K562 (cell line): ENCODE data around the gene ANO2. TPM values are rescaled to one million over a fixed set of nuclear protein-coding genes. Genes with fewer than 3 reads are reported as not detected.

Source experiments
- ATAC-seq: fragments of 200-7000 bp; cut with Tn5 transposase; 3 replicates; pipeline ENCODE4 v1.9.1; 2020; ENCODE audit warnings: moderate library complexity
- BruUV-seq: library from RNA; stranded (reverse); fragments of 400-500 nt; replicated peaks from 2 replicates; lab custom pipeline; 2021; lab: Mats Ljungman, UMichigan
- CTCF ChIA-PET: fragments of 300-600 bp; formaldehyde crosslinking; extraction: SDS; loops from one replicate; lab custom pipeline; 2021; ENCODE audit warnings: low intra/inter-chr PET ratio; lab: Yijun Ruan, JAX
- POLR2A ChIA-PET: fragments of 300-600, 350-650 bp; sonication (Branson Sonifier 250); formaldehyde crosslinking; extraction: SDS; loops from one replicate; lab custom pipeline; 2021; ENCODE audit warnings: antibody characterized with exemption, inconsistent platforms; lab: Yijun Ruan, JAX
- DNase-seq, 4 experiments: peaks; one replicate each; pipeline versions ENCODE4 v3.0.0 to v3.0.0-alpha.2; 2011 to 2018; ENCODE audit warnings: low spot score in 3 of 4, mixed read lengths in 3 of 4; ENCODE audit errors: extremely low read depth in 1 of 4
- FAIRE-seq: peaks from 2 replicates; lab custom pipeline; 2011; peaks lifted over from hg19 to GRCh38; lab: Jason Lieb, UNC
- H2AFZ ChIP-seq: 2 replicates; pipeline ENCODE4 v1.6.0; 2011; ENCODE audit warnings: low read depth, low read length, control low read depth, inconsistent platforms
- H3K27ac ChIP-seq: fragments of 200-600 bp; 3 replicates; pipeline ENCODE4 v1.8.0; 2011; ENCODE audit warnings: low read depth, mild to moderate bottlenecking, control low read depth, inconsistent platforms, low read length, moderate library complexity, mixed read lengths; ENCODE audit errors: extremely low read depth
- H3K27me3 ChIP-seq, 2 experiments: fragments of 300-600 bp in 1 of 2; 2 replicates in 1 of 2; 3 replicates in 1 of 2; pipeline versions ENCODE4 v1.6.0 to v1.8.0; 2011; ENCODE audit warnings: inconsistent platforms in 2 of 2, low read length in 2 of 2, mild to moderate bottlenecking in 1 of 2, mixed read lengths in 1 of 2, moderate library complexity in 1 of 2; ENCODE audit not compliant: control insufficient read depth in 2 of 2, insufficient read depth in 2 of 2
- H3K36me3 ChIP-seq: fragments of 300-600 bp; 3 replicates; pipeline ENCODE4 v1.8.0; 2011; ENCODE audit warnings: mild to moderate bottlenecking, low read length, inconsistent platforms; ENCODE audit not compliant: control insufficient read depth, insufficient read depth
- H3K4me1 ChIP-seq, 2 experiments: fragments of 200-600 bp in 1 of 2; replicated peaks in 1 of 2; 2 replicates in 1 of 2; 3 replicates in 1 of 2; pipeline versions ENCODE4 v1.5.1 to v1.8.0; 2011; ENCODE audit warnings: inconsistent platforms in 2 of 2, low read length in 2 of 2, mild to moderate bottlenecking in 1 of 2, mixed read lengths in 1 of 2, moderate library complexity in 1 of 2; ENCODE audit not compliant: control insufficient read depth in 2 of 2, insufficient read depth in 2 of 2
- H3K4me2 ChIP-seq: 2 replicates; pipeline ENCODE4 v1.6.1; 2011; ENCODE audit warnings: low read length, control low read depth, inconsistent platforms, mixed read lengths; ENCODE audit not compliant: insufficient read depth
- H3K4me3 ChIP-seq: fragments of 200-600 bp; sonication (generic), shearing (Covaris generic); 2 replicates; pipeline ENCODE4 v1.5.1; 2016; ENCODE audit warnings: control low read depth, inconsistent platforms
- H3K79me2 ChIP-seq: fragments of 200-600 bp; 3 replicates; pipeline ENCODE4 v1.8.0; 2011; ENCODE audit warnings: low read length, inconsistent platforms; ENCODE audit not compliant: control insufficient read depth, insufficient read depth
- H3K9ac ChIP-seq, 2 experiments: 2 replicates each; pipeline versions ENCODE4 v1.6.0 to v1.6.1; 2011; ENCODE audit warnings: low read depth in 2 of 2, low read length in 2 of 2, control low read depth in 1 of 2, inconsistent platforms in 1 of 2, mild to moderate bottlenecking in 1 of 2, mixed read lengths in 1 of 2; ENCODE audit not compliant: insufficient read depth in 1 of 2
- H3K9me1 ChIP-seq: one replicate; pipeline ENCODE4 v1.6.0; 2011; ENCODE audit warnings: inconsistent platforms, mild to moderate bottlenecking, low read length, moderate library complexity; ENCODE audit not compliant: control insufficient read depth, insufficient read depth
- H3K9me3 ChIP-seq: replicated peaks from 2 replicates; pipeline ENCODE4 v1.5.1; 2011; ENCODE audit warnings: low read depth, low read length, inconsistent platforms; ENCODE audit not compliant: control insufficient read depth, insufficient read depth
- H4K20me1 ChIP-seq: replicated peaks from 2 replicates; pipeline ENCODE4 v1.6.1; 2011; ENCODE audit warnings: low read length, inconsistent platforms, mixed read lengths; ENCODE audit not compliant: control insufficient read depth, insufficient read depth
- BACH1 ChIP-seq: fragments of 200-800 bp; sonication (Bioruptor generic); IDR thresholded peaks from 2 replicates; pipeline ENCODE4 v1.6.1; 2016; ENCODE audit warnings: missing genetic modification characterization, missing compliant biosample characterization
- CCAR2 ChIP-seq: fragments of 200-400 bp; formaldehyde crosslinking; IDR thresholded peaks from 2 replicates; pipeline ENCODE4 v1.6.1; 2017; ENCODE audit warnings: mild to moderate bottlenecking, low read depth, low read length
- E2F6 ChIP-seq, 2 experiments: IDR thresholded peaks; 2 replicates each; pipeline ENCODE4 v1.6.1; 2011; ENCODE audit warnings: borderline replicate concordance in 1 of 2, control low read depth in 1 of 2, low read depth in 1 of 2, low read length in 1 of 2, mild to moderate bottlenecking in 1 of 2, mixed read lengths in 1 of 2, moderate library complexity in 1 of 2; ENCODE audit not compliant: insufficient read depth in 1 of 2, insufficient read length in 1 of 2, poor library complexity in 1 of 2, severe bottlenecking in 1 of 2; ENCODE audit errors: extremely low read depth in 1 of 2
- ESRRA ChIP-seq: fragments of 450-650 bp; IDR thresholded peaks from 2 replicates; pipeline ENCODE4 v1.6.1; 2014; ENCODE audit warnings: low read depth, mild to moderate bottlenecking, moderate library complexity, borderline replicate concordance
- JUND ChIP-seq, 2 experiments: IDR thresholded peaks; 2 replicates in 1 of 2; 3 replicates in 1 of 2; pipeline ENCODE4 v1.6.1; 2011; ENCODE audit warnings: borderline replicate concordance in 2 of 2, low read depth in 2 of 2, low read length in 2 of 2, improper control_type of control experiment in 1 of 2, missing biosample characterization in 1 of 2, missing genetic modification characterization in 1 of 2, missing genetic modification reagents in 1 of 2
- MCM2 ChIP-seq: fragments of 450-650 bp; IDR thresholded peaks from 2 replicates; pipeline ENCODE4 v1.6.1; 2017; ENCODE audit warnings: low read depth, mild to moderate bottlenecking
- MTF1 ChIP-seq: fragments of 250-450 bp; sonication (Bioruptor Pico); IDR thresholded peaks from 2 replicates; pipeline ENCODE4 v1.9.0; 2021; ENCODE audit warnings: moderate library complexity, mild to moderate bottlenecking, inconsistent platforms, borderline replicate concordance
- MXI1 ChIP-seq: IDR thresholded peaks from 2 replicates; pipeline ENCODE4 v1.6.1; 2011; ENCODE audit warnings: low read depth, mild to moderate bottlenecking, improper control_type of control experiment, low read length
- PCBP2 ChIP-seq: fragments of 200-400 bp; formaldehyde crosslinking; IDR thresholded peaks from 2 replicates; pipeline ENCODE4 v1.6.1; 2018; ENCODE audit warnings: low read length, low read depth, mild to moderate bottlenecking, moderate library complexity; ENCODE audit not compliant: poor library complexity, severe bottlenecking
- TEAD1 ChIP-seq, 2 experiments: fragments of 450-650 bp in 1 of 2; sonication (generic) in 1 of 2; formaldehyde crosslinking; IDR thresholded peaks; 2 replicates each; pipeline versions ENCODE4 v1.4.0 to v1.8.0; 2020 to 2022; ENCODE audit warnings: mild to moderate bottlenecking in 2 of 2, missing genetic modification reagents in 1 of 2
- TSC22D4 ChIP-seq: fragments of 450-650 bp; IDR thresholded peaks from 2 replicates; pipeline ENCODE4 v1.6.1; 2016; ENCODE audit warnings: missing genetic modification characterization, missing biosample characterization, control low read depth
- ZBTB49 ChIP-seq: sonication (generic); formaldehyde crosslinking; IDR thresholded peaks from 2 replicates; pipeline ENCODE4 v1.8.0; 2022; ENCODE audit warnings: missing genetic modification reagents, mild to moderate bottlenecking, borderline replicate concordance
- ZNF764 ChIP-seq: fragments of 250-450 bp; sonication (Bioruptor Pico); IDR thresholded peaks from 2 replicates; pipeline ENCODE4 v1.4.0; 2020; ENCODE audit warnings: low read depth, mild to moderate bottlenecking, moderate library complexity
- WGBS: fragments of 100-300 bp; shearing (Covaris generic); methylation state at CpG from one replicate; pipeline ENCODE4 v1.1.6; 2016; ENCODE audit warnings: low coverage, mixed read lengths; ENCODE audit not compliant: insufficient coverage; ENCODE audit errors: missing lambda C conversion rate; 5-methylcytosine and 5-hydroxymethylcytosine counted together
- in situ Hi-C: fragments of 300-500 bp; cut with MboI; formaldehyde crosslinking; loops from 4 replicates; pipeline ENCODE4 v1.15.0; 2018; ENCODE audit warnings: inconsistent platforms, mixed read lengths
- intact Hi-C: fragments of 100-400 bp; cut with micrococcal nuclease; formaldehyde crosslinking; loops from 2 replicates; pipeline ENCODE4 v1.14.2; 2022
- polyA plus RNA-seq, 8 experiments: library from polyadenylated mRNA; depleted of rRNA in 4 of 8; stranded (reverse) in 5 of 8; unstranded in 3 of 8; fragments of >200 nt; fragmentation: Nextera tagmentation in 2 of 8; fragmentation: Illumina TruSeq in 1 of 8; extraction: Ambion mirVana in 2 of 8; extraction: Trizol in 1 of 8; gene quantifications; 2 replicates each; pipeline versions ENCODE4 v1.2.1 to v1.2.3, GENCODE V29; 2011 to 2014; ENCODE audit warnings: inconsistent platforms in 1 of 8, missing spikeins in 1 of 8
- total RNA-seq, 7 experiments: library from RNA; depleted of rRNA in 6 of 7; stranded (reverse); fragments of >200 nt in 6 of 7; fragmentation: Illumina TruSeq in 2 of 7; extraction: Trizol in 2 of 7; gene quantifications; 2 replicates each; pipeline versions ENCODE4 v1.2.1 to v1.2.3, GENCODE V29; 2011 to 2021; ENCODE audit warnings: low replicate concordance in 1 of 7
- TF ChIP-seq, protein P1 (sequence below): sonication (generic); formaldehyde crosslinking; IDR thresholded peaks from 2 replicates; pipeline ENCODE4 v1.8.0; 2022; ENCODE audit warnings: mild to moderate bottlenecking, low read depth, missing genetic modification reagents
- TF ChIP-seq, protein P2 (sequence below): fragments of 450-650 bp; IDR thresholded peaks from 2 replicates; pipeline ENCODE4 v1.6.1; 2018; ENCODE audit warnings: mild to moderate bottlenecking, low read depth; ENCODE audit not compliant: partially characterized antibody

The ANO2 gene
- total and polyA plus RNA-seq, 9 of the 15 experiments (the other 6 are each of a cell fraction or from before 2014, with no cell fraction given) = 0.64 TPM; not detected in 8

DNA sequence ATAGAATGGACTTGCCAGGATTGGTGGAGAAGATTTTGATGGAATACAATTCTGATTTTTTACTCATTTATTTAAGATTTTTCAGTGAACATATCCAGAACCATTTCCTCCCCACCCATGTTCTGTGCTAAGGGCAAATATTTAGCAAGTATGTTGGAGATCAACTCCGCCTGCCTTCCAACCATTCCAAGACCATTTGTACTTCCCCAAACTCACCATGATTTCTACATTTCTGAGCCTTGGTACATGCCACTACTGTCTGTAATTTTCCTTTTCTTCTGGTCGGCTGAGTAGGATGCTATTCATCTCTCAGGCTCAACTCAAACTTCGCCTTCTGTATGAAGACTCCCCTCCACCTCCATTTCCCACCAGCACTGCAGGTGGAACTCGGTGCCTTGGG lies 362.5 kb downstream of the ANO2 start:
- intact Hi-C loops (no loop called here), in situ Hi-C loops (no loop called here)
- Histone ChIP-seq H3K9me3 (no peaks in the 10 kb centered on the region), H2AFZ (no peak overlapping the region), H3K79me2 (no peaks in the 10 kb centered on the region), H3K4me1 (peaks cover 0 to 2% of the 10 kb centered on the region in 2 experiments; a peak in 1 of 5 replicates), H3K9me1 (no peaks in the 10 kb centered on the region), H3K27ac (no peak overlapping the region), H3K27me3 (peaks cover 7 to 25% of the 10 kb centered on the region in 2 experiments; a peak in 4 of 5 replicates), H3K4me2 (no peak overlapping the region), H3K9ac (no peak overlapping the region), H3K4me3 (no peak overlapping the region), H4K20me1 (no peaks in the 10 kb centered on the region), H3K36me3 (no peaks in the 10 kb centered on the region)
- no peak for DNase-seq
- POLR2A ChIA-PET = no interaction called here
- FAIRE-seq = no peak
- ATAC-seq = no peak
- no TSS peak for BruUV-seq
- CTCF ChIA-PET = no interaction called here
- 0% methylated on average over 4 of the region's 4 CpGs for WGBS
- TF ChIP-seq PCBP2 = no peak
- TF ChIP-seq JUND (IDR thresholded peaks at IDR 0.05; ENCODE audit: borderline replicate concordance, low read depth, low read length) = no peak
- no peak for TF ChIP-seq JUND (tag; IDR thresholded peaks at IDR 0.05; ENCODE audit: borderline replicate concordance, low read depth, low read length)
- TF ChIP-seq MXI1 = no peak
- no peak for TF ChIP-seq TEAD1 (CRISPR knock-in tag; IDR thresholded peaks at IDR 0.05)
- TF ChIP-seq BACH1 (tag) = no peak
- no peak for TF ChIP-seq MCM2
- no peak for TF ChIP-seq ZBTB49
- no peak for TF ChIP-seq ESRRA
- TF ChIP-seq, protein P1, sequence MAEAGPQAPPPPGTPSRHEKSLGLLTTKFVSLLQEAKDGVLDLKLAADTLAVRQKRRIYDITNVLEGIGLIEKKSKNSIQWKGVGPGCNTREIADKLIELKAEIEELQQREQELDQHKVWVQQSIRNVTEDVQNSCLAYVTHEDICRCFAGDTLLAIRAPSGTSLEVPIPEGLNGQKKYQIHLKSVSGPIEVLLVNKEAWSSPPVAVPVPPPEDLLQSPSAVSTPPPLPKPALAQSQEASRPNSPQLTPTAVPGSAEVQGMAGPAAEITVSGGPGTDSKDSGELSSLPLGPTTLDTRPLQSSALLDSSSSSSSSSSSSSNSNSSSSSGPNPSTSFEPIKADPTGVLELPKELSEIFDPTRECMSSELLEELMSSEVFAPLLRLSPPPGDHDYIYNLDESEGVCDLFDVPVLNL (CRISPR knock-in tag) = no peak
- TF ChIP-seq TSC22D4 (tag) = no peak
- no peak for TF ChIP-seq ZNF764 (CRISPR knock-in tag)
- TF ChIP-seq, protein P2, sequence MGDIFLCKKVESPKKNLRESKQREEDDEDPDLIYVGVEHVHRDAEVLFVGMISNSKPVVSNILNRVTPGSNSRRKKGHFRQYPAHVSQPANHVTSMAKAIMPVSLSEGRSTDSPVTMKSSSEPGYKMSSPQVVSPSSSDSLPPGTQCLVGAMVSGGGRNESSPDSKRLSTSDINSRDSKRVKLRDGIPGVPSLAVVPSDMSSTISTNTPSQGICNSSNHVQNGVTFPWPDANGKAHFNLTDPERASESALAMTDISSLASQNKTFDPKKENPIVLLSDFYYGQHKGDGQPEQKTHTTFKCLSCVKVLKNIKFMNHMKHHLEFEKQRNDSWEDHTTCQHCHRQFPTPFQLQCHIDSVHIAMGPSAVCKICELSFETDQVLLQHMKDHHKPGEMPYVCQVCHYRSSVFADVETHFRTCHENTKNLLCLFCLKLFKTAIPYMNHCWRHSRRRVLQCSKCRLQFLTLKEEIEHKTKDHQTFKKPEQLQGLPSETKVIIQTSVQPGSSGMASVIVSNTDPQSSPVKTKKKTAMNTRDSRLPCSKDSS = no peak
- no peak for TF ChIP-seq MTF1 (CRISPR knock-in tag)
- no peak for TF ChIP-seq CCAR2
- no peak for TF ChIP-seq E2F6 (IDR thresholded peaks at IDR 0.05; ENCODE audit: borderline replicate concordance in 1 of 2, extremely low read depth in 1 of 2, insufficient read depth in 1 of 2, insufficient read length in 1 of 2, low read depth in 1 of 2, low read length in 1 of 2, poor library complexity in 1 of 2, severe bottlenecking in 1 of 2)
